ENCODE data around the gene RPH3AL. TPM values are rescaled to one million over a fixed set of nuclear protein-coding genes. Genes with fewer than 3 reads are reported as not detected.

RPH3AL gene
- total RNA-seq, 2 experiments from 2014 or later, result 2.4 to 2.8 TPM

- H3K27me3 Mint-ChIP-seq, result no peaks in the 10 kb centered on the region
- no peak for TF ChIP-seq CTCF (IDR thresholded peaks at IDR 0.05)
- Histone ChIP-seq H3K4me3 (ENCODE audit: low read length) (no peak overlapping the region), H3K9me3 (ENCODE audit: control insufficient read depth in 1 of 2, insufficient read depth in 1 of 2, low read length in 2 of 2) (no peaks in the 10 kb centered on the region), H3K4me1 (ENCODE audit: insufficient read depth, low read length) (no peaks in the 10 kb centered on the region), H3K27ac (ENCODE audit: low read depth in 1 of 2, low read length in 2 of 2) (no peak overlapping the region), H3K27me3 (ENCODE audit: control insufficient read depth in 1 of 2, insufficient read depth in 2 of 2, low read length in 2 of 2) (no peaks in the 10 kb centered on the region), H3K36me3 (ENCODE audit: insufficient read depth, low read length) (no peaks in the 10 kb centered on the region)
- H3K4me1 Mint-ChIP-seq (ENCODE audit: low read depth), result no peaks in the 10 kb centered on the region
- intact Hi-C loops (cut with DNase I, micrococcal nuclease), result no loop called here
- no peak for DNase-seq
- ATAC-seq (ENCODE audit: poor library complexity), result no peak
- no peaks in the 10 kb centered on the region for H3K9me3 Mint-ChIP-seq
- CTCF ChIA-PET, result no interaction called here
- H3K27ac Mint-ChIP-seq, result no peak overlapping the region
- no peak overlapping the region for H3K4me3 Mint-ChIP-seq
- no peaks in the 10 kb centered on the region for H3K36me3 Mint-ChIP-seq (ENCODE audit: low read depth)
- POLR2A ChIA-PET, result no interaction called here
Observed at GRCh38 chr17:246851-247421, 105.7 kb downstream of the RPH3AL start.

- TF ChIP-seq CTCF (IDR thresholded peaks at IDR 0.05), result no peak
- H3K9me3 Mint-ChIP-seq, result no peaks in the 10 kb centered on the region
- Histone ChIP-seq H3K4me1 (ENCODE audit: insufficient read depth, low read length) (no peaks in the 10 kb centered on the region), H3K36me3 (ENCODE audit: insufficient read depth, low read length) (no peaks in the 10 kb centered on the region), H3K9me3 (ENCODE audit: control insufficient read depth in 1 of 2, insufficient read depth in 1 of 2, low read length in 2 of 2) (no peaks in the 10 kb centered on the region), H3K27ac (ENCODE audit: low read depth in 1 of 2, low read length in 2 of 2) (no peak overlapping the region), H3K27me3 (ENCODE audit: control insufficient read depth in 1 of 2, insufficient read depth in 2 of 2, low read length in 2 of 2) (no peaks in the 10 kb centered on the region), H3K4me3 (ENCODE audit: low read length) (no peak overlapping the region)
- H3K36me3 Mint-ChIP-seq (ENCODE audit: low read depth), result no peaks in the 10 kb centered on the region
- ChIA-PET CTCF (no interaction called here), POLR2A (no interaction called here)
- no peak overlapping the region for H3K4me3 Mint-ChIP-seq
- no peak overlapping the region for H3K27ac Mint-ChIP-seq
- no peaks in the 10 kb centered on the region for H3K27me3 Mint-ChIP-seq
- ATAC-seq (ENCODE audit: poor library complexity) (no peak), DNase-seq (no peak)
- intact Hi-C loops (cut with DNase I, micrococcal nuclease), result no loop called here
- no peaks in the 10 kb centered on the region for H3K4me1 Mint-ChIP-seq (ENCODE audit: low read depth)
Observed at GRCh38 chr17:246226-246625, 106.4 kb downstream of the RPH3AL start.

DNA sequence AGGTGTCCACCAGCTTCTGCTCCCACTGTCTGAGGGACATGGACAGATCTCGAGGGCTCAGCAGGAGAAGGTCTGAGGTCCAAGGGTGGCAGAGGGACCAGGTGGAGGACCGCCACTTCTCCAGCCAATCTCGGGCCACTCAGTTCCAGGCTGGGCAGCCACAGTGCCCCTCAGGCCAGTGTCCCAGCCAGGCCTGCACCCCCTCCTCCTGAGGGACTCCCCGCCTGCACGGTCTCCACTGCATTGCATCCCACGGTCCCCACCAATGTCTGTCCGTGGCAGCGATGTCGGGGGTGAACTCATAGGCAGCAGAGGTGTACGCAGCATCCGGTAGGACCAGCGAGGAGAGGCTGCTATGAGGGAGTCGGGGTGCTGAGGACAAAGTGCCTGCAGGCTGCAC is 107.0 kb downstream of the RPH3AL start:
- Histone ChIP-seq H3K36me3 (ENCODE audit: insufficient read depth, low read length) (no peaks in the 10 kb centered on the region), H3K27me3 (ENCODE audit: control insufficient read depth in 1 of 2, insufficient read depth in 2 of 2, low read length in 2 of 2) (no peaks in the 10 kb centered on the region), H3K27ac (ENCODE audit: low read depth in 1 of 2, low read length in 2 of 2) (no peak overlapping the region), H3K4me1 (ENCODE audit: insufficient read depth, low read length) (no peaks in the 10 kb centered on the region), H3K4me3 (ENCODE audit: low read length) (no peak overlapping the region), H3K9me3 (ENCODE audit: control insufficient read depth in 1 of 2, insufficient read depth in 1 of 2, low read length in 2 of 2) (no peaks in the 10 kb centered on the region)
- H3K9me3 Mint-ChIP-seq, result no peaks in the 10 kb centered on the region
- H3K27ac Mint-ChIP-seq, result no peak overlapping the region
- no peak overlapping the region for H3K4me3 Mint-ChIP-seq
- ATAC-seq (ENCODE audit: poor library complexity), result no peak
- no peaks in the 10 kb centered on the region for H3K4me1 Mint-ChIP-seq (ENCODE audit: low read depth)
- no peaks in the 10 kb centered on the region for H3K36me3 Mint-ChIP-seq (ENCODE audit: low read depth)
- ChIA-PET POLR2A (no interaction called here), CTCF (no interaction called here)
- H3K27me3 Mint-ChIP-seq, result no peaks in the 10 kb centered on the region
- intact Hi-C loops (cut with DNase I, micrococcal nuclease), result no loop called here
- TF ChIP-seq CTCF (IDR thresholded peaks at IDR 0.05), result no peak
- no peak for DNase-seq
